ENCODE data around the gene PEX11G. TPM values are rescaled to one million over a fixed set of nuclear protein-coding genes. Genes with fewer than 3 reads are reported as not detected.
A peak's percentile ranks its signal among the peaks of the same experiment; 100 is the strongest.

The PEX11G gene
- total RNA-seq, 1 experiment from 2014 or later = 4.3 TPM

DNA sequence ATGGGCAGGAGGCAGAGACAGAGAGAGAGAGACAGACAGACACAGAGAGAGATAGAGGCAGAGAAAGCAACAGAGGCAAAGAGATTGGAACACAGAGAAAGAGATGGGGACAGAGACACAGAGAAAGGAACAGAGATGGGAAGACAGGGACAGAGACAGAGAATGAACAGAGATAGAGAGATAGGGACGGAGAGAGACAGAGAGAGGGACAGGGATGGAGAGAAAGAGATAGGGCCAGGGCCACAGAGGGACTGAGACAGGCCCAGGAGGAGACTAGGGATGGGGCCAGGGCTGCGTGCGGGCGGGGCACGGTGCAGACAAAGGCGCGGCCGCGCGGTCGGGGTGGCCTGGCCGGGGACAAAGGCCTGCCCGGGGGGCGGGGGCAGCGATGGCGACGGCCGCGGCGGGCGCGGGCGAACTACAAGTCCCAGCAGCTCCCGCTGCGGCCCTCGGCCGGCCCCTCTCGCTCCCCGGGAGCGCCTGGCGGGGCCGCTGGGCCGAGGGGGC is 26.9 kb upstream of the PEX11G start, which contains the start of gene ZNF358:
Gene ZNF358 (plus strand): TSS at position 459 of the 507 bp plus-strand sequence. CDS start 3,140 bp downstream, outside the sequence.
- Mint-ChIP-seq H3K4me3 (peak within 1 kb of the TSS; percentile 79), H3K27ac (peak within 1 kb of the TSS; percentile 85), H3K9me3 (no peaks in the 10 kb centered on the region), H3K27me3 (ENCODE audit: low read depth) (peaks cover 15% of the 10 kb centered on the region), H3K4me1 (peaks cover 17% of the 10 kb centered on the region), H3K36me3 (no peaks in the 10 kb centered on the region)
- peak; percentile 87 for DNase-seq (ENCODE audit: low spot score)
- peak; percentile 92 for ATAC-seq
- ChIA-PET CTCF (interaction anchor here (1.1 to 3.3 kb wide), 4 partner anchors 9 to 162 kb away, joined by 3 to 16 read pairs (median 8); a partner anchor contains a TSS), POLR2A (interaction anchor here (0.8 to 2.0 kb wide), 3 partner anchors 9 to 37 kb away, joined by 3 to 9 read pairs (median 3); partner anchors contain the start of gene PNPLA6)
- TF ChIP-seq, protein P1, sequence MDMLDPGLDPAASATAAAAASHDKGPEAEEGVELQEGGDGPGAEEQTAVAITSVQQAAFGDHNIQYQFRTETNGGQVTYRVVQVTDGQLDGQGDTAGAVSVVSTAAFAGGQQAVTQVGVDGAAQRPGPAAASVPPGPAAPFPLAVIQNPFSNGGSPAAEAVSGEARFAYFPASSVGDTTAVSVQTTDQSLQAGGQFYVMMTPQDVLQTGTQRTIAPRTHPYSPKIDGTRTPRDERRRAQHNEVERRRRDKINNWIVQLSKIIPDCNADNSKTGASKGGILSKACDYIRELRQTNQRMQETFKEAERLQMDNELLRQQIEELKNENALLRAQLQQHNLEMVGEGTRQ (CRISPR knock-in tag; IDR thresholded peaks at IDR 0.05) = peak; percentile 21; the same call in 1 of the 2 replicates
- TF ChIP-seq GTF2I (CRISPR knock-in tag; conservative IDR thresholded peaks at IDR 0.05) (no peak), GRHL2 (CRISPR knock-in tag; IDR thresholded peaks at IDR 0.05; ENCODE audit: insufficient replicate concordance, severe bottlenecking) (no peak), ATF3 (CRISPR knock-in tag; conservative IDR thresholded peaks at IDR 0.05) (no peak), ZNF121 (CRISPR knock-in tag; IDR thresholded peaks at IDR 0.05) (no peak), AR (CRISPR knock-in tag; IDR thresholded peaks at IDR 0.05) (no peak), PRRX2 (CRISPR knock-in tag; IDR thresholded peaks at IDR 0.05) (no peak), NFE2L1 (CRISPR knock-in tag; IDR thresholded peaks at IDR 0.05) (peak; percentile 46; the same call in 1 of the 2 replicates), FOXK1 (CRISPR knock-in tag; IDR thresholded peaks at IDR 0.05) (no peak), SP1 (CRISPR knock-in tag; conservative IDR thresholded peaks at IDR 0.05) (peak; percentile 60; the same call in 1 of the 2 replicates), OVOL2 (CRISPR knock-in tag; IDR thresholded peaks at IDR 0.05; ENCODE audit: borderline replicate concordance) (no peak), ZMAT4 (CRISPR knock-in tag; IDR thresholded peaks at IDR 0.05) (no peak), ZNF532 (CRISPR knock-in tag; IDR thresholded peaks at IDR 0.05; ENCODE audit: borderline replicate concordance) (no peak), PREB (CRISPR knock-in tag; IDR thresholded peaks at IDR 0.05; ENCODE audit: borderline replicate concordance) (no peak), SOX15 (CRISPR knock-in tag; IDR thresholded peaks at IDR 0.05) (no peak), PRDM15 (CRISPR knock-in tag; IDR thresholded peaks at IDR 0.05) (no peak), ZNF317 (CRISPR knock-in tag; IDR thresholded peaks at IDR 0.05; ENCODE audit: borderline replicate concordance, low read depth) (no peak), E2F4 (CRISPR knock-in tag; IDR thresholded peaks at IDR 0.05; ENCODE audit: borderline replicate concordance, low read depth) (no peak), MLX (CRISPR knock-in tag; IDR thresholded peaks at IDR 0.05) (no peak)
- TF ChIP-seq, protein P2, sequence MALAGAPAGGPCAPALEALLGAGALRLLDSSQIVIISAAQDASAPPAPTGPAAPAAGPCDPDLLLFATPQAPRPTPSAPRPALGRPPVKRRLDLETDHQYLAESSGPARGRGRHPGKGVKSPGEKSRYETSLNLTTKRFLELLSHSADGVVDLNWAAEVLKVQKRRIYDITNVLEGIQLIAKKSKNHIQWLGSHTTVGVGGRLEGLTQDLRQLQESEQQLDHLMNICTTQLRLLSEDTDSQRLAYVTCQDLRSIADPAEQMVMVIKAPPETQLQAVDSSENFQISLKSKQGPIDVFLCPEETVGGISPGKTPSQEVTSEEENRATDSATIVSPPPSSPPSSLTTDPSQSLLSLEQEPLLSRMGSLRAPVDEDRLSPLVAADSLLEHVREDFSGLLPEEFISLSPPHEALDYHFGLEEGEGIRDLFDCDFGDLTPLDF (CRISPR knock-in tag; IDR thresholded peaks at IDR 0.05) = no peak

All from WTC11 (cell line).